ENCODE results near the gene TRMT2B. TPM values are rescaled to one million over a fixed set of nuclear protein-coding genes. Genes with fewer than 3 reads are reported as not detected.
"Not testable (repeated sequence)": the region's sequence is repeated elsewhere in the genome, so short reads cannot be mapped to it uniquely, and the experiment has no call there.

TRMT2B gene
- total RNA-seq, 8 experiments from 2014 or later: 2.7 to 17.5 (median 6.4) TPM

GRCh38 chrX:101056551-101056950 is 4.6 kb upstream of the TRMT2B start:
- H3K4me3 ChIP-seq; H3K4me1 ChIP-seq (replicated peaks in 1 of 2); H3K27ac ChIP-seq; in situ Hi-C loops (cut with MboI; ENCODE audit: low pct_unique_long_range_greater_than_20kb in 2 of 9, low sequenced_read_pairs in 9 of 9, unreplicated experiment in 9 of 9); ATAC-seq (replicated peaks in 6 of 8): not testable (repeated sequence)
- WGBS, 10 experiments: 71% methylated on average over 3 of the region's 4 CpGs; no CpG with 5 or more reads in 9 of the 10 experiments

- no peak for ATAC-seq (replicated peaks in 6 of 8)
- WGBS, 10 experiments: 0 to 71% methylated on average over 1 of the region's 5 CpGs; no CpG with 5 or more reads in 8 of the 10 experiments
Observed at GRCh38 chrX:101051153-101051548, 760 bp downstream of the TRMT2B start.

GRCh38 chrX:101040197-101040596 is 11.7 kb downstream of the TRMT2B start:
- no peaks in the 10 kb centered on the region for H3K4me1 ChIP-seq (replicated peaks in 1 of 2)
- H3K27ac ChIP-seq: no peak overlapping the region
- in situ Hi-C loops (cut with MboI; ENCODE audit: low pct_unique_long_range_greater_than_20kb in 2 of 9, low sequenced_read_pairs in 9 of 9, unreplicated experiment in 9 of 9): no loop called here
- H3K4me3 ChIP-seq: no peak overlapping the region
- peak in 1 of 8 experiments; percentile 26 for ATAC-seq (replicated peaks in 6 of 8)
- 0 to 100% (median 50%) methylated on average over 1 to 2 of the region's 4 CpGs; no CpG with 5 or more reads in 5 of the 10 experiments for WGBS, 10 experiments

More at GRCh38 chrX:101051153-101051548, 760 bp downstream of the TRMT2B start:
- Histone ChIP-seq H3K27ac (peak overlapping the region in 1 of 2 donors; percentile 19), H3K4me3 (peak overlapping the region; percentile 49 to 68 (median 62)), H3K4me1 (replicated peaks in 1 of 2) (no peaks in the 10 kb centered on the region)
- in situ Hi-C loops (cut with MboI; ENCODE audit: low pct_unique_long_range_greater_than_20kb in 2 of 9, low sequenced_read_pairs in 9 of 9, unreplicated experiment in 9 of 9): no loop called here

GRCh38 chrX:101037231-101037630 is 14.7 kb downstream of the TRMT2B start:
- ATAC-seq (replicated peaks in 6 of 8): no peak
- in situ Hi-C loops (cut with MboI; ENCODE audit: low pct_unique_long_range_greater_than_20kb in 2 of 9, low sequenced_read_pairs in 9 of 9, unreplicated experiment in 9 of 9): no loop called here

GRCh38 chrX:101029665-101030064 is 22.2 kb downstream of the TRMT2B start:
- no peak overlapping the region for H3K4me3 ChIP-seq
- H3K4me1 ChIP-seq (replicated peaks in 1 of 2): no peaks in the 10 kb centered on the region
- in situ Hi-C loops (cut with MboI; ENCODE audit: low pct_unique_long_range_greater_than_20kb in 2 of 9, low sequenced_read_pairs in 9 of 9, unreplicated experiment in 9 of 9): no loop called here
- no peak overlapping the region for H3K27ac ChIP-seq
- no CpG with 5 or more reads among the region's 1 CpG for WGBS, 10 experiments
- ATAC-seq (replicated peaks in 6 of 8): no peak

More at GRCh38 chrX:101037231-101037630, 14.7 kb downstream of the TRMT2B start:
- H3K4me3 ChIP-seq: no peak overlapping the region
- no peak overlapping the region for H3K27ac ChIP-seq
- no peaks in the 10 kb centered on the region for H3K4me1 ChIP-seq (replicated peaks in 1 of 2)

- Histone ChIP-seq H3K4me1 (replicated peaks in 1 of 2) (no peaks in the 10 kb centered on the region), H3K27ac (no peak overlapping the region), H3K4me3 (no peak overlapping the region)
- WGBS, 10 experiments: 100% methylated on average over 1 of the region's 1 CpG; no CpG with 5 or more reads in 9 of the 10 experiments
- in situ Hi-C loops (cut with MboI; ENCODE audit: low pct_unique_long_range_greater_than_20kb in 2 of 9, low sequenced_read_pairs in 9 of 9, unreplicated experiment in 9 of 9): no loop called here
- ATAC-seq (replicated peaks in 6 of 8): no peak
Observed at GRCh38 chrX:101028562-101028961, 23.3 kb downstream of the TRMT2B start.

- in situ Hi-C loops (cut with MboI; ENCODE audit: low pct_unique_long_range_greater_than_20kb in 2 of 9, low sequenced_read_pairs in 9 of 9, unreplicated experiment in 9 of 9): no loop called here
- Histone ChIP-seq H3K27ac (no peak overlapping the region), H3K4me1 (replicated peaks in 1 of 2) (no peaks in the 10 kb centered on the region), H3K4me3 (no peak overlapping the region)
- no peak for ATAC-seq (replicated peaks in 6 of 8)
Observed at GRCh38 chrX:101025126-101025525, 26.8 kb downstream of the TRMT2B start.

- in situ Hi-C loops (cut with MboI; ENCODE audit: low pct_unique_long_range_greater_than_20kb in 2 of 9, low sequenced_read_pairs in 9 of 9, unreplicated experiment in 9 of 9): no loop called here
- no peaks in the 10 kb centered on the region for H3K4me1 ChIP-seq (replicated peaks in 1 of 2)
- no peak for ATAC-seq (replicated peaks in 6 of 8)
- no peak overlapping the region for H3K4me3 ChIP-seq
- WGBS, 10 experiments: 82 to 93% (median 83%) methylated on average over 3 of the region's 3 CpGs; no CpG with 5 or more reads in 7 of the 10 experiments
- no peak overlapping the region for H3K27ac ChIP-seq
Observed at GRCh38 chrX:101022020-101022419, 29.9 kb downstream of the TRMT2B start.

GRCh38 chrX:101012031-101012430 is 39.9 kb downstream of the TRMT2B start:
- H3K4me3 ChIP-seq; H3K4me1 ChIP-seq (replicated peaks in 1 of 2); H3K27ac ChIP-seq; ATAC-seq (replicated peaks in 6 of 8); in situ Hi-C loops (cut with MboI; ENCODE audit: low pct_unique_long_range_greater_than_20kb in 2 of 9, low sequenced_read_pairs in 9 of 9, unreplicated experiment in 9 of 9): not testable (repeated sequence)
- WGBS, 10 experiments: 100% methylated on average over 1 of the region's 1 CpG; no CpG with 5 or more reads in 9 of the 10 experiments

GRCh38 chrX:101009090-101009489 is 42.8 kb downstream of the TRMT2B start:
- no peaks in the 10 kb centered on the region for H3K4me1 ChIP-seq (replicated peaks in 1 of 2)
- H3K4me3 ChIP-seq: no peak overlapping the region
- H3K27ac ChIP-seq: no peak overlapping the region
- in situ Hi-C loops (cut with MboI; ENCODE audit: low pct_unique_long_range_greater_than_20kb in 2 of 9, low sequenced_read_pairs in 9 of 9, unreplicated experiment in 9 of 9): no loop called here
- ATAC-seq (replicated peaks in 6 of 8): no peak

- Histone ChIP-seq H3K27ac (no peak overlapping the region), H3K4me3 (no peak overlapping the region), H3K4me1 (replicated peaks in 1 of 2) (no peaks in the 10 kb centered on the region)
- in situ Hi-C loops (cut with MboI; ENCODE audit: low pct_unique_long_range_greater_than_20kb in 2 of 9, low sequenced_read_pairs in 9 of 9, unreplicated experiment in 9 of 9): no loop called here
- 68 to 92% (median 80%) methylated on average over 1 to 2 of the region's 2 CpGs; no CpG with 5 or more reads in 7 of the 10 experiments for WGBS, 10 experiments
- peak in 1 of 8 experiments; percentile 44 for ATAC-seq (replicated peaks in 6 of 8)
Observed at GRCh38 chrX:100999451-100999850, 52.5 kb downstream of the TRMT2B start.

GRCh38 chrX:100995469-100995868 is 56.4 kb downstream of the TRMT2B start:
- H3K4me1 ChIP-seq (replicated peaks in 1 of 2): no peaks in the 10 kb centered on the region

GRCh38 chrX:100994352-100995281 is 57.3 kb downstream of the TRMT2B start:
- Histone ChIP-seq H3K4me3 (no peak overlapping the region), H3K27ac (no peak overlapping the region), H3K4me1 (replicated peaks in 1 of 2) (no peaks in the 10 kb centered on the region)
- 36 to 100% (median 83%) methylated on average over 1 to 4 of the region's 5 CpGs; no CpG with 5 or more reads in 6 of the 10 experiments for WGBS, 10 experiments
- in situ Hi-C loops (cut with MboI; ENCODE audit: low pct_unique_long_range_greater_than_20kb in 2 of 9, low sequenced_read_pairs in 9 of 9, unreplicated experiment in 9 of 9): no loop called here
- no peak for ATAC-seq (replicated peaks in 6 of 8)

More at GRCh38 chrX:100995469-100995868, 56.4 kb downstream of the TRMT2B start:
- Histone ChIP-seq H3K27ac (no peak overlapping the region), H3K4me3 (no peak overlapping the region)
- in situ Hi-C loops (cut with MboI; ENCODE audit: low pct_unique_long_range_greater_than_20kb in 2 of 9, low sequenced_read_pairs in 9 of 9, unreplicated experiment in 9 of 9): no loop called here
- peak in 3 of 8 experiments; percentile 35 to 90 (median 74) for ATAC-seq (replicated peaks in 6 of 8)
- WGBS, 10 experiments: 0 to 70% (median 17%) methylated on average over 1 to 5 of the region's 5 CpGs; no CpG with 5 or more reads in 7 of the 10 experiments

All from motor neuron (in vitro differentiated cells).